ENCODE results near the gene DNAJB2.

DNA sequence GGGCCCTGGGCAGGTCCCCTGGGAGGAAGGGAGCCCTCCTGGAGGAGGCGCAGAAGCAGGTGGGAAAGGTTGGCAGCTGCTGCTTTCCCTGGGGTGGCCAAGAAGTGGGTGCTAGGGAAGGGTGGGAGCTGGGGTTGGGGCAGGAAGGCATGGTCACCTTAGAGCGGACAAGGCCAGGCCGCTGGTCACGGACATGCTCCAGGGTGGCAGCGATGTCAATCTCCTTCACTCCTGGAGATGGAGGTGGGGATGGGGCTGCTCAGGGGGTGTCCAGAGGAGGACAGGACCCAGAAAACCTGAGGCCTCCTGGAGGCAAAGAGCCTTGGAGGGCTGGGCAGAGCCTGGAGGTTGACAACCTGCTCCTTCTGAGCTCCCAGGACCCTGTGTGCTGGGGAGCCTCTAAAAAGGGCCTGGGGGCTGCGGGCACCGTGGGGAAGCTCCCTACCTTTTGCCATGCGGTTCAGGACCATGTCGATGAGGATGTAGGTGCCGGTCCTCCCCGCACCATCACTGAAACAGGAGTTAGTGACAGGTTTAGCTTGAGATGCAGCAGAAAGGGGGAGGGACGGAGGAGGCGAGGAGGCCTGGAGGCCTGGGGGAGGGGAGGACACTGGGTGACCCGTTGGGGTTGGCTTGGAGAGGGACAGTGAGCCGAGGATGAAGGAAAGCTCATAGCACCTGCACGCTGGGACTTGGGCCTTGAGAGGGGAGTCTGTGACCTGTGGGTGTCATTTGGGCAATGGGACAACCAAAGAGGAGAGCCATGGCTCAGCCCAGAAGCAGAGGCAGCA lies 11.4 kb downstream of the DNAJB2 start:
- TF ChIP-seq, protein P1, sequence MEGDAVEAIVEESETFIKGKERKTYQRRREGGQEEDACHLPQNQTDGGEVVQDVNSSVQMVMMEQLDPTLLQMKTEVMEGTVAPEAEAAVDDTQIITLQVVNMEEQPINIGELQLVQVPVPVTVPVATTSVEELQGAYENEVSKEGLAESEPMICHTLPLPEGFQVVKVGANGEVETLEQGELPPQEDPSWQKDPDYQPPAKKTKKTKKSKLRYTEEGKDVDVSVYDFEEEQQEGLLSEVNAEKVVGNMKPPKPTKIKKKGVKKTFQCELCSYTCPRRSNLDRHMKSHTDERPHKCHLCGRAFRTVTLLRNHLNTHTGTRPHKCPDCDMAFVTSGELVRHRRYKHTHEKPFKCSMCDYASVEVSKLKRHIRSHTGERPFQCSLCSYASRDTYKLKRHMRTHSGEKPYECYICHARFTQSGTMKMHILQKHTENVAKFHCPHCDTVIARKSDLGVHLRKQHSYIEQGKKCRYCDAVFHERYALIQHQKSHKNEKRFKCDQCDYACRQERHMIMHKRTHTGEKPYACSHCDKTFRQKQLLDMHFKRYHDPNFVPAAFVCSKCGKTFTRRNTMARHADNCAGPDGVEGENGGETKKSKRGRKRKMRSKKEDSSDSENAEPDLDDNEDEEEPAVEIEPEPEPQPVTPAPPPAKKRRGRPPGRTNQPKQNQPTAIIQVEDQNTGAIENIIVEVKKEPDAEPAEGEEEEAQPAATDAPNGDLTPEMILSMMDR (IDR thresholded peaks at IDR 0.05): no peak
- no peak for TF ChIP-seq POLR2A (IDR thresholded peaks at IDR 0.05)
- TF ChIP-seq POLR2AphosphoS5 (IDR thresholded peaks at IDR 0.05; ENCODE audit: insufficient read depth in 1 of 2, low read depth in 1 of 2): no peak

Measured in vagina (tissue), 2 donors.